Measurements from ENCODE around the gene HDAC4.

DNA sequence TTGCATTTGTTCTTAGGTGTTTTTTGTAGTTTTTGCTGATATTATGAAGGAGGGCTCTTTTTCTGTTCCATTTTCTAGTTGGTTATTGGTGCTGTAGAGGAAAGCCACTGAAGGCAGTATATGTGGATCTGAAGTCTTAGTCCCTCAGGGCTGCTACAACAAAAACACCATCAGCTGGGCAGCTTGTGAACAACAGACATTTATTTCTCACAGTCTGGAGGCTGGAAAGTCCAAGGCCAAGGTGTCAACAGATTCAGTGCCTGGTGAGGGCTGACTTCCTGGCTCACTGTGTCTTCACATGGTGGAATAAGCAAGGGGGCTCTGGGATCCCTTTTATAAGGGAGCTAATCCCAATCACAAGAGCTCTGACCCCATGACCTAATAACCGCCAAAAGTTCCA, 31.4 kb upstream of the HDAC4 start:
- TF ChIP-seq, protein P1, sequence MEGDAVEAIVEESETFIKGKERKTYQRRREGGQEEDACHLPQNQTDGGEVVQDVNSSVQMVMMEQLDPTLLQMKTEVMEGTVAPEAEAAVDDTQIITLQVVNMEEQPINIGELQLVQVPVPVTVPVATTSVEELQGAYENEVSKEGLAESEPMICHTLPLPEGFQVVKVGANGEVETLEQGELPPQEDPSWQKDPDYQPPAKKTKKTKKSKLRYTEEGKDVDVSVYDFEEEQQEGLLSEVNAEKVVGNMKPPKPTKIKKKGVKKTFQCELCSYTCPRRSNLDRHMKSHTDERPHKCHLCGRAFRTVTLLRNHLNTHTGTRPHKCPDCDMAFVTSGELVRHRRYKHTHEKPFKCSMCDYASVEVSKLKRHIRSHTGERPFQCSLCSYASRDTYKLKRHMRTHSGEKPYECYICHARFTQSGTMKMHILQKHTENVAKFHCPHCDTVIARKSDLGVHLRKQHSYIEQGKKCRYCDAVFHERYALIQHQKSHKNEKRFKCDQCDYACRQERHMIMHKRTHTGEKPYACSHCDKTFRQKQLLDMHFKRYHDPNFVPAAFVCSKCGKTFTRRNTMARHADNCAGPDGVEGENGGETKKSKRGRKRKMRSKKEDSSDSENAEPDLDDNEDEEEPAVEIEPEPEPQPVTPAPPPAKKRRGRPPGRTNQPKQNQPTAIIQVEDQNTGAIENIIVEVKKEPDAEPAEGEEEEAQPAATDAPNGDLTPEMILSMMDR (IDR thresholded peaks at IDR 0.05) = no peak
- no peak for TF ChIP-seq EP300 (IDR thresholded peaks at IDR 0.05)
